H9 (cell line): ENCODE results near the gene COL4A1. TPM values are rescaled to one million over a fixed set of nuclear protein-coding genes. Genes with fewer than 3 reads are reported as not detected.

ENCODE experiments used
- DNase-seq: peaks from one replicate; pipeline ENCODE4 v3.0.0-alpha.2; 2017
- H2AFZ ChIP-seq: one replicate; pipeline ENCODE4 v1.6.1; 2013; ENCODE audit warnings: mild to moderate bottlenecking, low read length, control low read depth, moderate library complexity
- H2AK5ac ChIP-seq: 2 replicates; pipeline ENCODE4 v1.6.1; 2013; ENCODE audit warnings: low read length, control low read depth, mixed read lengths; ENCODE audit not compliant: insufficient read length
- H2BK120ac ChIP-seq: one replicate; pipeline ENCODE4 v1.6.1; 2013; ENCODE audit warnings: low read depth, mild to moderate bottlenecking, low read length, control low read depth, inconsistent platforms; ENCODE audit not compliant: poor library complexity, severe bottlenecking
- H2BK12ac ChIP-seq: 2 replicates; pipeline ENCODE4 v1.6.1; 2013; ENCODE audit warnings: low read length, control low read depth, mixed read lengths, low read depth; ENCODE audit not compliant: insufficient read length
- H2BK15ac ChIP-seq: 2 replicates; pipeline ENCODE4 v1.6.1; 2013; ENCODE audit warnings: low read depth, low read length, control low read depth
- H2BK20ac ChIP-seq: one replicate; pipeline ENCODE4 v1.6.1; 2013; ENCODE audit warnings: low read depth, mild to moderate bottlenecking, low read length, control low read depth, inconsistent platforms; ENCODE audit not compliant: poor library complexity, severe bottlenecking
- H2BK5ac ChIP-seq: 2 replicates; pipeline ENCODE4 v1.6.1; 2013; ENCODE audit warnings: low read length, control low read depth, mixed read lengths; ENCODE audit not compliant: insufficient read length
- H3K14ac ChIP-seq: 2 replicates; pipeline ENCODE4 v1.6.1; 2013; ENCODE audit warnings: low read length, control low read depth; ENCODE audit not compliant: insufficient read depth
- H3K18ac ChIP-seq: 2 replicates; pipeline ENCODE4 v1.6.1; 2013; ENCODE audit warnings: low read depth, mild to moderate bottlenecking, mixed read lengths, low read length, control low read depth; ENCODE audit not compliant: insufficient read length
- H3K23ac ChIP-seq: 2 replicates; pipeline ENCODE4 v1.6.1; 2013; ENCODE audit warnings: low read length, control low read depth, mixed read lengths, low read depth; ENCODE audit not compliant: insufficient read length
- H3K23me2 ChIP-seq: 2 replicates; pipeline ENCODE4 v1.6.1; 2013; ENCODE audit warnings: low read depth, mild to moderate bottlenecking, mixed read lengths, low read length, control low read depth; ENCODE audit not compliant: insufficient read length, poor library complexity, severe bottlenecking
- H3K27ac ChIP-seq: 2 replicates; pipeline ENCODE4 v1.5.1; 2013; ENCODE audit warnings: low read length, control low read depth, mixed read lengths, low read depth; ENCODE audit not compliant: insufficient read length
- H3K27me3 ChIP-seq: 2 replicates; pipeline ENCODE4 v1.6.1; 2013; ENCODE audit warnings: low read length, control low read depth, inconsistent platforms; ENCODE audit not compliant: insufficient read depth
- H3K4ac ChIP-seq: 2 replicates; pipeline ENCODE4 v1.6.1; 2013; ENCODE audit warnings: low read depth, mild to moderate bottlenecking, control low read depth, inconsistent platforms, low read length, moderate library complexity
- H3K4me1 ChIP-seq: 2 replicates; pipeline ENCODE4 v1.6.1; 2013; ENCODE audit warnings: low read length, control low read depth, inconsistent platforms; ENCODE audit not compliant: insufficient read depth
- H3K4me2 ChIP-seq: 2 replicates; pipeline ENCODE4 v1.6.1; 2013; ENCODE audit warnings: low read length, control low read depth, mixed read lengths; ENCODE audit not compliant: insufficient read length, insufficient read depth
- H3K56ac ChIP-seq: 2 replicates; pipeline ENCODE4 v1.6.1; 2013; ENCODE audit warnings: low read depth, mild to moderate bottlenecking, mixed read lengths, low read length, control low read depth; ENCODE audit not compliant: insufficient read length
- H3K79me1 ChIP-seq: 2 replicates; pipeline ENCODE4 v1.6.1; 2013; ENCODE audit warnings: low read depth, mild to moderate bottlenecking, moderate library complexity, low read length, control low read depth, inconsistent platforms; ENCODE audit not compliant: insufficient read depth, poor library complexity, severe bottlenecking
- H3K79me2 ChIP-seq: 2 replicates; pipeline ENCODE4 v1.6.1; 2013; ENCODE audit warnings: low read length, control low read depth, inconsistent platforms; ENCODE audit not compliant: insufficient read depth
- H3K9ac ChIP-seq: 2 replicates; pipeline ENCODE4 v1.6.1; 2013; ENCODE audit warnings: low read length, control low read depth, mixed read lengths; ENCODE audit not compliant: insufficient read length; ENCODE audit errors: extremely low read depth
- H3K9me3 ChIP-seq: one replicate; pipeline ENCODE4 v1.6.1; 2013; ENCODE audit warnings: low read depth, low read length, inconsistent platforms; ENCODE audit not compliant: control insufficient read depth
- H3T11ph ChIP-seq: one replicate; pipeline ENCODE4 v1.6.1; 2013; ENCODE audit warnings: mild to moderate bottlenecking, low read length, control low read depth, inconsistent platforms
- H4K20me1 ChIP-seq: one replicate; pipeline ENCODE4 v1.6.1; 2013; ENCODE audit not compliant: control insufficient read depth, insufficient read length, insufficient read depth
- H4K5ac ChIP-seq: 2 replicates; pipeline ENCODE4 v1.6.1; 2013; ENCODE audit warnings: low read depth, mild to moderate bottlenecking, mixed read lengths, low read length, control low read depth; ENCODE audit not compliant: insufficient read length
- H4K8ac ChIP-seq: replicated peaks from 2 replicates; pipeline ENCODE4 v1.6.1; 2013; ENCODE audit warnings: low read length, control low read depth, mixed read lengths, low read depth; ENCODE audit not compliant: insufficient read length
- H4K91ac ChIP-seq: 2 replicates; pipeline ENCODE4 v1.6.1; 2013; ENCODE audit warnings: low read depth, mild to moderate bottlenecking, moderate library complexity, mixed read lengths, low read length, control low read depth; ENCODE audit not compliant: insufficient read length
- H3K27ac Mint-ChIP-seq, 3 experiments: 2 replicates in 2 of 3; 3 replicates in 1 of 3; pipeline ENCODE4 v1.8.0; 2020 to 2021; ENCODE audit warnings: mixed read lengths in 3 of 3, mild to moderate bottlenecking in 1 of 3, moderate library complexity in 1 of 3
- H3K27me3 Mint-ChIP-seq: 2 replicates; pipeline ENCODE4 v1.8.0; 2021; ENCODE audit warnings: low read depth, mild to moderate bottlenecking, moderate library complexity, mixed read lengths
- H3K36me3 Mint-ChIP-seq, 3 experiments: 2 replicates in 2 of 3; 3 replicates in 1 of 3; pipeline ENCODE4 v1.8.0; 2020 to 2021; ENCODE audit warnings: low read depth in 3 of 3, mixed read lengths in 3 of 3; ENCODE audit not compliant: insufficient read depth in 1 of 3
- H3K4me1 Mint-ChIP-seq, 2 experiments: 2 replicates each; pipeline ENCODE4 v1.8.0; 2020; ENCODE audit warnings: mixed read lengths in 2 of 2
- H3K4me3 Mint-ChIP-seq, 2 experiments: 2 replicates in 1 of 2; 3 replicates in 1 of 2; pipeline ENCODE4 v1.8.0; 2020 to 2021; ENCODE audit warnings: mild to moderate bottlenecking in 2 of 2, mixed read lengths in 2 of 2, moderate library complexity in 1 of 2
- H3K9me3 Mint-ChIP-seq, 2 experiments: 2 replicates in 1 of 2; 3 replicates in 1 of 2; pipeline ENCODE4 v1.8.0; 2020; ENCODE audit warnings: mild to moderate bottlenecking in 2 of 2, mixed read lengths in 2 of 2, moderate library complexity in 1 of 2
- CTCF ChIP-seq: fragments of 200-600 bp; sonication (generic); conservative IDR thresholded peaks from 3 replicates; pipeline ENCODE4 v1.8.0; 2021; ENCODE audit warnings: antibody characterized with exemption, mild to moderate bottlenecking
- WGBS: extraction: QIAGEN DNeasy Blood & Tissue Kit; methylation state at CpG from one replicate; pipeline ENCODE4 v1.1.7; 2013; ENCODE audit warnings: missing lambda C conversion rate, low lambda C conversion rate, mixed read lengths; ENCODE audit not compliant: insufficient read length; ENCODE audit errors: extremely low coverage; 5-methylcytosine and 5-hydroxymethylcytosine counted together
- total RNA-seq: library from RNA; stranded (reverse); gene quantifications from 2 replicates; pipeline ENCODE4 v1.2.1, GENCODE V29; 2021

The COL4A1 gene
- total RNA-seq, 1 experiment from 2014 or later: 73.1 TPM

GRCh38 chr13:110272227-110272626 lies 34.7 kb downstream of the COL4A1 start:
- H3K9me3 Mint-ChIP-seq: no peaks in the 10 kb centered on the region
- H3K23ac ChIP-seq: no peak overlapping the region
- no peak for DNase-seq
- no peaks in the 10 kb centered on the region; the same call in 1 of the 2 replicates for H3K27me3 Mint-ChIP-seq
- H2BK12ac ChIP-seq: no peak overlapping the region
- H3K4me1 Mint-ChIP-seq: peaks cover 29 to 34% of the 10 kb centered on the region in 2 experiments
- H4K91ac ChIP-seq: no peak overlapping the region
- H3K79me1 ChIP-seq: peaks cover 4% of the 10 kb centered on the region
- H3K9me3 ChIP-seq: no peaks in the 10 kb centered on the region
- TF ChIP-seq CTCF: no peak
- H3K4me3 Mint-ChIP-seq: no peak overlapping the region
- no peak overlapping the region for H2AK5ac ChIP-seq
- no peak overlapping the region for H3K14ac ChIP-seq
- no peak overlapping the region for H4K8ac ChIP-seq
- H2BK20ac ChIP-seq: no peak overlapping the region
- WGBS: no CpG with 5 or more reads among the region's 5 CpGs
- no peak overlapping the region for H2AFZ ChIP-seq
- no peak overlapping the region for H2BK5ac ChIP-seq
- no peak overlapping the region for H3K27ac Mint-ChIP-seq
- no peaks in the 10 kb centered on the region; a peak in 1 of 7 replicates for H3K36me3 Mint-ChIP-seq
- no peaks in the 10 kb centered on the region for H4K20me1 ChIP-seq
- no peak overlapping the region for H2BK15ac ChIP-seq
- H3T11ph ChIP-seq: no peak overlapping the region
- H2BK120ac ChIP-seq: no peak overlapping the region
- H3K79me2 ChIP-seq: peaks cover 3% of the 10 kb centered on the region; the same call in 1 of the 2 replicates
- H3K23me2 ChIP-seq: no peaks in the 10 kb centered on the region
- no peaks in the 10 kb centered on the region for H3K27me3 ChIP-seq
- H3K18ac ChIP-seq: no peak overlapping the region
- H3K4ac ChIP-seq: no peak overlapping the region
- no peak overlapping the region for H3K4me2 ChIP-seq
- no peak overlapping the region for H3K27ac ChIP-seq
- H3K56ac ChIP-seq: no peak overlapping the region
- no peak overlapping the region for H4K5ac ChIP-seq
- no peak overlapping the region for H3K9ac ChIP-seq
- H3K4me1 ChIP-seq: no peaks in the 10 kb centered on the region
